MCF 10A (cell line): ENCODE measurements around the gene STXBP1. TPM values are rescaled to one million over a fixed set of nuclear protein-coding genes. Genes with fewer than 3 reads are reported as not detected.

Source experiments
- BruUV-seq: library from RNA; stranded (reverse); fragments of 400-500 nt; replicated peaks from 2 replicates; lab custom pipeline; 2021; lab: Mats Ljungman, UMichigan
- CTCF ChIA-PET: fragments of 300-600 bp; sonication (Branson Sonifier 250); formaldehyde crosslinking; extraction: SDS; loops from one replicate; lab custom pipeline; 2021; ENCODE audit warnings: antibody characterized with exemption, inconsistent platforms; lab: Yijun Ruan, JAX
- POLR2A ChIA-PET: fragments of 300-600, 350-650 bp; sonication (Branson Sonifier 250); formaldehyde crosslinking; extraction: SDS; loops from one replicate; lab custom pipeline; 2020; ENCODE audit warnings: antibody characterized with exemption, inconsistent platforms; lab: Yijun Ruan, JAX
- DNase-seq: peaks from one replicate; pipeline ENCODE4 v3.0.0-alpha.2; 2018; ENCODE audit not compliant: unreplicated experiment
- H3K27ac Mint-ChIP-seq: one replicate; pipeline ENCODE4 v1.8.0; 2022; ENCODE audit warnings: mild to moderate bottlenecking, low read depth, mixed read lengths; ENCODE audit not compliant: unreplicated experiment
- H3K27me3 Mint-ChIP-seq: one replicate; pipeline ENCODE4 v1.8.0; 2022; ENCODE audit warnings: mixed read lengths; ENCODE audit not compliant: insufficient read depth, unreplicated experiment
- H3K36me3 Mint-ChIP-seq: one replicate; pipeline ENCODE4 v1.8.0; 2022; ENCODE audit warnings: mild to moderate bottlenecking, moderate library complexity, mixed read lengths; ENCODE audit not compliant: insufficient read depth, unreplicated experiment
- H3K4me1 Mint-ChIP-seq: one replicate; pipeline ENCODE4 v1.8.0; 2022; ENCODE audit warnings: mixed read lengths; ENCODE audit not compliant: insufficient read depth, unreplicated experiment
- H3K4me3 Mint-ChIP-seq: one replicate; pipeline ENCODE4 v1.8.0; 2022; ENCODE audit warnings: mild to moderate bottlenecking, moderate library complexity, mixed read lengths; ENCODE audit not compliant: unreplicated experiment
- H3K9me3 Mint-ChIP-seq: one replicate; pipeline ENCODE4 v1.8.0; 2022; ENCODE audit warnings: mixed read lengths; ENCODE audit not compliant: unreplicated experiment
- CTCF ChIP-seq: fragments of 200-600 bp; IDR thresholded peaks from one replicate; pipeline ENCODE4 v1.8.0; 2022; ENCODE audit warnings: antibody characterized with exemption, mild to moderate bottlenecking; ENCODE audit not compliant: unreplicated experiment
- intact Hi-C: fragments of 100-400 bp; cut with micrococcal nuclease; formaldehyde crosslinking; loops from 2 replicates; pipeline ENCODE4 v1.14.1; 2022
- total RNA-seq: library from RNA; stranded (reverse); gene quantifications from 2 replicates; pipeline ENCODE4 v1.2.3, GENCODE V29; 2022

STXBP1 gene
- total RNA-seq, 1 experiment from 2014 or later = 20.0 TPM

- ChIA-PET CTCF (no interaction called here), POLR2A (no interaction called here)
- Mint-ChIP-seq H3K4me1 (peaks cover 7% of the 10 kb centered on the region), H3K27ac (no peak overlapping the region), H3K36me3 (no peaks in the 10 kb centered on the region), H3K9me3 (no peaks in the 10 kb centered on the region), H3K27me3 (no peaks in the 10 kb centered on the region), H3K4me3 (no peak overlapping the region)
- intact Hi-C loops = no loop called here
- BruUV-seq = no TSS peak
- no peak for DNase-seq
- TF ChIP-seq CTCF = no peak
Observed at GRCh38 chr9:127712371-127712770, 100.3 kb downstream of the STXBP1 start.

- intact Hi-C loops = no loop called here
Observed at GRCh38 chr9:127712867-127713266, 100.8 kb downstream of the STXBP1 start.

GRCh38 chr9:127714020-127714750 is 102.1 kb downstream of the STXBP1 start:
- no TSS peak for BruUV-seq
- Mint-ChIP-seq H3K4me1 (peaks cover 7% of the 10 kb centered on the region), H3K9me3 (no peaks in the 10 kb centered on the region), H3K27me3 (no peaks in the 10 kb centered on the region), H3K27ac (peak overlapping the region; percentile 81), H3K4me3 (peak overlapping the region; percentile 79), H3K36me3 (no peaks in the 10 kb centered on the region)
- intact Hi-C loops = no loop called here
- POLR2A ChIA-PET = interaction anchor here (0.6 to 2.9 kb wide), 7 partner anchors 11 to 263 kb away, joined by 3 to 14 read pairs (median 4); partner anchors contain the start of genes LRSAM1 and RPL12
- CTCF ChIA-PET = interaction anchor here (0.6 to 0.8 kb wide), 2 partner anchors 21 to 152 kb away, joined by 3 read pairs; partner anchors contain the start of gene TOR2A
- DNase-seq = no peak
- no peak for TF ChIP-seq CTCF

More at GRCh38 chr9:127712867-127713266, 100.8 kb downstream of the STXBP1 start:
- H3K27ac Mint-ChIP-seq = no peak overlapping the region
- no peak for TF ChIP-seq CTCF
- no TSS peak for BruUV-seq
- no peaks in the 10 kb centered on the region for H3K36me3 Mint-ChIP-seq
- H3K4me3 Mint-ChIP-seq = no peak overlapping the region
- POLR2A ChIA-PET = no interaction called here
- peaks cover 7% of the 10 kb centered on the region for H3K4me1 Mint-ChIP-seq
- H3K27me3 Mint-ChIP-seq = no peaks in the 10 kb centered on the region
- CTCF ChIA-PET = no interaction called here
- H3K9me3 Mint-ChIP-seq = no peaks in the 10 kb centered on the region
- DNase-seq = no peak

GRCh38 chr9:127714951-127715469 is 102.9 kb downstream of the STXBP1 start:
- CTCF ChIA-PET = interaction anchor here (1.7 kb wide), 1 partner anchor 20 kb away, joined by 10 read pairs; the partner anchor contains the start of gene TOR2A
- Mint-ChIP-seq H3K27me3 (no peaks in the 10 kb centered on the region), H3K27ac (peak overlapping the region; percentile 81), H3K9me3 (no peaks in the 10 kb centered on the region), H3K4me1 (peaks cover 11% of the 10 kb centered on the region), H3K4me3 (peak overlapping the region; percentile 79), H3K36me3 (no peaks in the 10 kb centered on the region)
- intact Hi-C loops = no loop called here
- no peak for DNase-seq
- TSS peak; percentile 42 for BruUV-seq
- POLR2A ChIA-PET = interaction anchor here (0.6 to 2.9 kb wide), 19 partner anchors 8 to 291 kb away, joined by 3 to 14 read pairs (median 4); partner anchors contain the start of genes CDK9, CFAP157, FPGS and LRSAM1
- TF ChIP-seq CTCF = no peak
